Lower leg skin (tissue), 3 donors: Measurements from ENCODE around the gene DSP.

Experiments
- POLR2A ChIP-seq, 2 donors: fragments of 450-650 bp; IDR thresholded peaks; one replicate each; pipeline ENCODE4 v1.6.1; 2016 to 2017; ENCODE audit warnings: antibody characterized with exemption in 2 of 2, mild to moderate bottlenecking in 1 of 2, moderate library complexity in 1 of 2
- TF ChIP-seq, protein P1 (sequence below), 3 donors: fragments of 450-650 bp; IDR thresholded peaks; one replicate each; pipeline ENCODE4 v1.5.1; 2016; ENCODE audit warnings: antibody characterized with exemption in 3 of 3, mild to moderate bottlenecking in 3 of 3, moderate library complexity in 2 of 3

DNA sequence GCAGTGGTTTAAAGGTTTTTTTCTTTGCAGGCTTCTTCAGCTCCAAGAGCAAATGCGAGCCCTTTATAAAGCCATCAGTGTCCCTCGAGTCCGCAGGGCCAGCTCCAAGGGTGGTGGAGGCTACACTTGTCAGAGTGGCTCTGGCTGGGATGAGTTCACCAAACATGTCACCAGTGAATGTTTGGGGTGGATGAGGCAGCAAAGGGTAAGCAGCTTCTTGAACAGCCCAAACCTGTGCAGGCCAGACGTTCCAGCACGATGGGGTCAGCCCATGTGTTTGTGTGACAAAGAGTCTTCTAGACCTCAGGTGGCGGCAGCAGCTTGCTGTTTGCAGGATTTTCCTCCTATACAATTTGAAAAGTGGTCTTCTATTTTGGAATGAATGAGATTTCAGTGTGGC, 17.7 kb downstream of the DSP start:
- TF ChIP-seq, protein P1, sequence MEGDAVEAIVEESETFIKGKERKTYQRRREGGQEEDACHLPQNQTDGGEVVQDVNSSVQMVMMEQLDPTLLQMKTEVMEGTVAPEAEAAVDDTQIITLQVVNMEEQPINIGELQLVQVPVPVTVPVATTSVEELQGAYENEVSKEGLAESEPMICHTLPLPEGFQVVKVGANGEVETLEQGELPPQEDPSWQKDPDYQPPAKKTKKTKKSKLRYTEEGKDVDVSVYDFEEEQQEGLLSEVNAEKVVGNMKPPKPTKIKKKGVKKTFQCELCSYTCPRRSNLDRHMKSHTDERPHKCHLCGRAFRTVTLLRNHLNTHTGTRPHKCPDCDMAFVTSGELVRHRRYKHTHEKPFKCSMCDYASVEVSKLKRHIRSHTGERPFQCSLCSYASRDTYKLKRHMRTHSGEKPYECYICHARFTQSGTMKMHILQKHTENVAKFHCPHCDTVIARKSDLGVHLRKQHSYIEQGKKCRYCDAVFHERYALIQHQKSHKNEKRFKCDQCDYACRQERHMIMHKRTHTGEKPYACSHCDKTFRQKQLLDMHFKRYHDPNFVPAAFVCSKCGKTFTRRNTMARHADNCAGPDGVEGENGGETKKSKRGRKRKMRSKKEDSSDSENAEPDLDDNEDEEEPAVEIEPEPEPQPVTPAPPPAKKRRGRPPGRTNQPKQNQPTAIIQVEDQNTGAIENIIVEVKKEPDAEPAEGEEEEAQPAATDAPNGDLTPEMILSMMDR (IDR thresholded peaks at IDR 0.05), result no peak
- TF ChIP-seq POLR2A (IDR thresholded peaks at IDR 0.05), result no peak
